ENCODE results near the gene CCNL2.

Gene CCNL2

DNA sequence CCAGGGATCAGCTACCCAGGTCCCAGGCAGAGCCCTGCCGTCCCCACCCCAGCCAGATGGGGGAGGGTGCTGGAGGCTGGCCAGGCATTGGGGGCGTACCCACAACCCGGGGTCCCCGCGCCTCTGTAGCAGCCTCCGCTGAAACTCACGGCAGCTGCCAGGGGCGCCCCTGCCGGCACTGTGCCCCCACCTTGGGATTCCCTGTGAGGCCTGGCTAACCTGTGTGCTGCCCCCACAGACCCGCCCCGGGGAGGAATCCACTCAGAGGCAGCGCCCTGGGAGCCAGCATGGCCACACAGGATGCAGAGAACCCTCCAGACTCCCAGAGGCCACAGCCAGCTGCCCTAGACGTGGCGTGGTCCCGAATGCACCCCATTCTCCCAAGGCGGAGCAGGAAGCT lies 53.8 kb downstream of the CCNL2 start:
- Histone ChIP-seq H3K27ac (replicated peaks) (no peak overlapping the region), H3K4me3 (replicated peaks; ENCODE audit: insufficient read depth, low read length) (no peak overlapping the region), H3K27me3 (ENCODE audit: insufficient read depth, poor library complexity, severe bottlenecking) (no peaks in the 10 kb centered on the region)
- no peak for TF ChIP-seq POLR2AphosphoS5 (IDR thresholded peaks at IDR 0.05; ENCODE audit: low read depth)
- TF ChIP-seq, protein P1, sequence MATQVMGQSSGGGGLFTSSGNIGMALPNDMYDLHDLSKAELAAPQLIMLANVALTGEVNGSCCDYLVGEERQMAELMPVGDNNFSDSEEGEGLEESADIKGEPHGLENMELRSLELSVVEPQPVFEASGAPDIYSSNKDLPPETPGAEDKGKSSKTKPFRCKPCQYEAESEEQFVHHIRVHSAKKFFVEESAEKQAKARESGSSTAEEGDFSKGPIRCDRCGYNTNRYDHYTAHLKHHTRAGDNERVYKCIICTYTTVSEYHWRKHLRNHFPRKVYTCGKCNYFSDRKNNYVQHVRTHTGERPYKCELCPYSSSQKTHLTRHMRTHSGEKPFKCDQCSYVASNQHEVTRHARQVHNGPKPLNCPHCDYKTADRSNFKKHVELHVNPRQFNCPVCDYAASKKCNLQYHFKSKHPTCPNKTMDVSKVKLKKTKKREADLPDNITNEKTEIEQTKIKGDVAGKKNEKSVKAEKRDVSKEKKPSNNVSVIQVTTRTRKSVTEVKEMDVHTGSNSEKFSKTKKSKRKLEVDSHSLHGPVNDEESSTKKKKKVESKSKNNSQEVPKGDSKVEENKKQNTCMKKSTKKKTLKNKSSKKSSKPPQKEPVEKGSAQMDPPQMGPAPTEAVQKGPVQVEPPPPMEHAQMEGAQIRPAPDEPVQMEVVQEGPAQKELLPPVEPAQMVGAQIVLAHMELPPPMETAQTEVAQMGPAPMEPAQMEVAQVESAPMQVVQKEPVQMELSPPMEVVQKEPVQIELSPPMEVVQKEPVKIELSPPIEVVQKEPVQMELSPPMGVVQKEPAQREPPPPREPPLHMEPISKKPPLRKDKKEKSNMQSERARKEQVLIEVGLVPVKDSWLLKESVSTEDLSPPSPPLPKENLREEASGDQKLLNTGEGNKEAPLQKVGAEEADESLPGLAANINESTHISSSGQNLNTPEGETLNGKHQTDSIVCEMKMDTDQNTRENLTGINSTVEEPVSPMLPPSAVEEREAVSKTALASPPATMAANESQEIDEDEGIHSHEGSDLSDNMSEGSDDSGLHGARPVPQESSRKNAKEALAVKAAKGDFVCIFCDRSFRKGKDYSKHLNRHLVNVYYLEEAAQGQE (IDR thresholded peaks at IDR 0.05; ENCODE audit: insufficient replicate concordance, low read depth) = no peak
- no peak for TF ChIP-seq GABPA (IDR thresholded peaks at IDR 0.05; ENCODE audit: low read depth)
- TF ChIP-seq SPI1 (IDR thresholded peaks at IDR 0.05; ENCODE audit: borderline replicate concordance, low read depth) = no peak
- TF ChIP-seq, protein P2, sequence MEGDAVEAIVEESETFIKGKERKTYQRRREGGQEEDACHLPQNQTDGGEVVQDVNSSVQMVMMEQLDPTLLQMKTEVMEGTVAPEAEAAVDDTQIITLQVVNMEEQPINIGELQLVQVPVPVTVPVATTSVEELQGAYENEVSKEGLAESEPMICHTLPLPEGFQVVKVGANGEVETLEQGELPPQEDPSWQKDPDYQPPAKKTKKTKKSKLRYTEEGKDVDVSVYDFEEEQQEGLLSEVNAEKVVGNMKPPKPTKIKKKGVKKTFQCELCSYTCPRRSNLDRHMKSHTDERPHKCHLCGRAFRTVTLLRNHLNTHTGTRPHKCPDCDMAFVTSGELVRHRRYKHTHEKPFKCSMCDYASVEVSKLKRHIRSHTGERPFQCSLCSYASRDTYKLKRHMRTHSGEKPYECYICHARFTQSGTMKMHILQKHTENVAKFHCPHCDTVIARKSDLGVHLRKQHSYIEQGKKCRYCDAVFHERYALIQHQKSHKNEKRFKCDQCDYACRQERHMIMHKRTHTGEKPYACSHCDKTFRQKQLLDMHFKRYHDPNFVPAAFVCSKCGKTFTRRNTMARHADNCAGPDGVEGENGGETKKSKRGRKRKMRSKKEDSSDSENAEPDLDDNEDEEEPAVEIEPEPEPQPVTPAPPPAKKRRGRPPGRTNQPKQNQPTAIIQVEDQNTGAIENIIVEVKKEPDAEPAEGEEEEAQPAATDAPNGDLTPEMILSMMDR (IDR thresholded peaks at IDR 0.05; ENCODE audit: insufficient read depth, low read length) = no peak
- no peak for DNase-seq (ENCODE audit: low read depth in 1 of 2, low spot score in 1 of 2)

DNA sequence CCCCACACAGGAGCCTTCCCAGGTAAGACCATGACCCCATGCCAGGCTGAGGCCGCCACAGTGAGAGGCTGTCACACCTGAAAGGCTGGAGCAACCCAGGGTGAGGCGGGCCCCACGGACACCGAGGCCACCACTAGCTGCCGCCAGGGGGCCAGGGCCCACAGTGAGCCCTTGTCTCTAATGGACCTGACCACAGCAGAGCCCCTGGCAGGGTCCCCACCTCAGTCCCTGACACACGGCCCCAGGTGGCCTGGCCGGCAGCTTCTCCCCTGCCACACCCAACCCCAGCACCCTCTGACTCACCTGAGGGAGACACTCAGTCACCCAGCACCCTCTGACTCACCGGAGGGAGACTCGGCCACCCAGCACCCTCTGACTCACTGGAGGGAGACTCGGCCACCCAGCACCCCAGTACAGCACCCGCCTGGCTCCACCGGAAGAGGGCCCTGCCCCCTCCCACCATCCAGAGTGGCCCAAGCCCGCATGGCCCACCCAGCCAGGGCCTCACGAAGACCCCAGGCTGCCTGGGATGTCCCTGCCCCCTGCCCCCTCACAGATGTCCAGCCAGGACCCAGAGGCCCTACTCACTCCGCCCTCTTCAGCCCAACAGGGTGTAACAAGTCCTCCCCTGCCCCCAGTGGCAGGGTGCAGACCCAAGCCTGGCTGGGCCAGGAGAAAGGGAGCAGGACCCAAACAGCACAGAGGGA lies 54.3 kb downstream of the CCNL2 start:
- Histone ChIP-seq H3K27me3 (ENCODE audit: insufficient read depth, poor library complexity, severe bottlenecking) (no peaks in the 10 kb centered on the region), H3K27ac (replicated peaks) (no peak overlapping the region), H3K4me3 (replicated peaks; ENCODE audit: insufficient read depth, low read length) (no peak overlapping the region)
- TF ChIP-seq POLR2AphosphoS5 (IDR thresholded peaks at IDR 0.05; ENCODE audit: low read depth) (no peak), GABPA (IDR thresholded peaks at IDR 0.05; ENCODE audit: low read depth) (no peak), SPI1 (IDR thresholded peaks at IDR 0.05; ENCODE audit: borderline replicate concordance, low read depth) (no peak)
- TF ChIP-seq, protein P1 (IDR thresholded peaks at IDR 0.05; ENCODE audit: insufficient replicate concordance, low read depth) = no peak
- TF ChIP-seq, protein P2 (IDR thresholded peaks at IDR 0.05; ENCODE audit: insufficient read depth, low read length) = no peak
- DNase-seq (ENCODE audit: low read depth in 1 of 2, low spot score in 1 of 2) = no peak

DNA sequence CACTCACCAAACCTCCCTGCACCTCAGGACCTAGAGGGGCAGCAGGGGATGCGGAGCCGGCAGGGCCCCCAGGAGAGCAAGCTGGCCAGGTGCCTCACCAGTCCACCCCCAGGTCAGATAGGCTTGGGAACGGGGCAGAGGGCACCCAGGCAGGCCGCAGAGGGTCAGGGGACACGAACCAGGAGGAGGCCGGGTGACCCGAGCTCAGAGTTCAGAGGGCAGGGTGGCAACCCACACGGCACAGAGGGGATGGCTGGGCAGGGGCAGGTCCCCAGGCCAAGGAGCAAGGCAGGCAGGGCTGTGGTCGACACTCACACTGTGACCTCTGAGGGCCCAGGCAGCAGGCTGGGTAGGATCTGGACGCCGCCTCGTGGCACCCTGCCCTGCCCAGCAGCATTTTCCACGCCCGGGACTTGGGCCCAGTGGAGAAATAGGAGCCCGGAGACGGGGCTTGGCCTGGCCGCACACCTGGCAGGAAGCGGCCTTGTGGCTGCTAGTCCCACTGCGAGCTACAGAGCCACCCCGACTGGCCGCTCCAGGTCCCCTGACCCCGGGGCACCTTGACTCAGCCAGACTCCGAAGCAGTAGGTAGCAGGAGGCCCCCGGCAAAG lies 55.2 kb downstream of the CCNL2 start:
- no peak overlapping the region for H3K4me3 ChIP-seq (replicated peaks; ENCODE audit: insufficient read depth, low read length)
- H3K27ac ChIP-seq (replicated peaks) = no peak overlapping the region
- TF ChIP-seq, protein P1 (IDR thresholded peaks at IDR 0.05; ENCODE audit: insufficient replicate concordance, low read depth) = no peak
- TF ChIP-seq SPI1 (IDR thresholded peaks at IDR 0.05; ENCODE audit: borderline replicate concordance, low read depth) (no peak), POLR2AphosphoS5 (IDR thresholded peaks at IDR 0.05; ENCODE audit: low read depth) (no peak), GABPA (IDR thresholded peaks at IDR 0.05; ENCODE audit: low read depth) (no peak)
- TF ChIP-seq, protein P2 (IDR thresholded peaks at IDR 0.05; ENCODE audit: insufficient read depth, low read length) = no peak
- H3K27me3 ChIP-seq (ENCODE audit: insufficient read depth, poor library complexity, severe bottlenecking) = no peaks in the 10 kb centered on the region
- DNase-seq (ENCODE audit: low read depth in 1 of 2, low spot score in 1 of 2) = no peak

Data from HL-60 (cell line).